Tibial nerve (tissue), 4 donors: ENCODE data around the gene SHB.

Source experiments
- EP300 ChIP-seq, 2 donors: sonication (generic); formaldehyde crosslinking; IDR thresholded peaks; one replicate each; pipeline ENCODE4 v1.6.1; 2017; ENCODE audit warnings: antibody characterized with exemption in 2 of 2, mild to moderate bottlenecking in 1 of 2
- POLR2A ChIP-seq, 2 donors: fragments of 450-650 bp; IDR thresholded peaks; one replicate each; pipeline ENCODE4 v1.6.1; 2017; ENCODE audit warnings: antibody characterized with exemption in 2 of 2, mild to moderate bottlenecking in 2 of 2, moderate library complexity in 2 of 2
- TF ChIP-seq, protein P1 (sequence below), 5 experiments: fragments of 200-600 bp in 3 of 5; fragments of 450-650 bp in 2 of 5; sonication (generic) in 3 of 5; IDR thresholded peaks; one replicate each; pipeline ENCODE4 v1.5.1; 2016 to 2019; ENCODE audit warnings: antibody characterized with exemption in 5 of 5, mild to moderate bottlenecking in 3 of 5, moderate library complexity in 2 of 5

DNA sequence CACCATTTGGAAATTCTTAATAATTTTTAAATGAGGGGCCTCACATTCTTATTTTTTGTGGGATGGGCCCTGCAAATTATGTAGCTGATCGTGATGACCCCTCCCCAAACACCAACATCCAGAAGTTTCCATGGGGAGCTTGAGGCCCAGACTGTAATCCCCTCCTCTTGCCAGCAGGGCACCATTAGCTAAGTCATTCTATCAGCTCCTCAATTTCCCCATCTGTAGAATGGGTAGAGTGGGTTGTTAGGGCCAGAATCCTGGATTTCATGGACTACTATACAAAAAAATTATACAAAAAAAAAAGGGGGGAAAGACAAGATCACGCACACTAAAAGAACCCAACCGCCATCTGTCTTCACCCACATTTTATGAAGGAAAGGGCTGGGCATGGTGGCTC lies 38.4 kb downstream of the SHB start:
- TF ChIP-seq, protein P1, sequence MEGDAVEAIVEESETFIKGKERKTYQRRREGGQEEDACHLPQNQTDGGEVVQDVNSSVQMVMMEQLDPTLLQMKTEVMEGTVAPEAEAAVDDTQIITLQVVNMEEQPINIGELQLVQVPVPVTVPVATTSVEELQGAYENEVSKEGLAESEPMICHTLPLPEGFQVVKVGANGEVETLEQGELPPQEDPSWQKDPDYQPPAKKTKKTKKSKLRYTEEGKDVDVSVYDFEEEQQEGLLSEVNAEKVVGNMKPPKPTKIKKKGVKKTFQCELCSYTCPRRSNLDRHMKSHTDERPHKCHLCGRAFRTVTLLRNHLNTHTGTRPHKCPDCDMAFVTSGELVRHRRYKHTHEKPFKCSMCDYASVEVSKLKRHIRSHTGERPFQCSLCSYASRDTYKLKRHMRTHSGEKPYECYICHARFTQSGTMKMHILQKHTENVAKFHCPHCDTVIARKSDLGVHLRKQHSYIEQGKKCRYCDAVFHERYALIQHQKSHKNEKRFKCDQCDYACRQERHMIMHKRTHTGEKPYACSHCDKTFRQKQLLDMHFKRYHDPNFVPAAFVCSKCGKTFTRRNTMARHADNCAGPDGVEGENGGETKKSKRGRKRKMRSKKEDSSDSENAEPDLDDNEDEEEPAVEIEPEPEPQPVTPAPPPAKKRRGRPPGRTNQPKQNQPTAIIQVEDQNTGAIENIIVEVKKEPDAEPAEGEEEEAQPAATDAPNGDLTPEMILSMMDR (IDR thresholded peaks at IDR 0.05), result no peak
- TF ChIP-seq POLR2A (IDR thresholded peaks at IDR 0.05) (no peak), EP300 (IDR thresholded peaks at IDR 0.05) (no peak)
